ENCODE data around the gene TMPRSS4.

Gene TMPRSS4

DNA sequence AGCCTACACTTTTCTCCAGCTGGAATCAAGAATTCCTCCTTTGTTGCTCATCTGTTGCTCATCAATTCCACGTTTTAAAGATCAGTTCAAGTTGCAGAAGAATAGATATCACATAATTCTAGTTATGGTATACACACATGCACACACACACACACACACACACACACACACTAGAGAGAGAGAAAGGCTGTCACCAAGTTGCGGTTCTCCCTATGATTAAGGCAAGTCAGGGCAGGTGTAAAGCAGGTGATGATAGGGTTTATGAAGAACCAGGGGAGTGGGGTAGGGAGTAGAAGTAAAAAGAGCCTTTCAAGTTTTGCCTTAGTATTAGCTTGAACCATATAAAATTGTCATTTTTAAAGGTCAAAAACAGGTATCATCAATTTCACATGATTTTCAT lies 31.7 kb upstream of the TMPRSS4 start:
- no peak for DNase-seq (ENCODE audit: low read depth in 2 of 2)
- TF ChIP-seq, protein P1, sequence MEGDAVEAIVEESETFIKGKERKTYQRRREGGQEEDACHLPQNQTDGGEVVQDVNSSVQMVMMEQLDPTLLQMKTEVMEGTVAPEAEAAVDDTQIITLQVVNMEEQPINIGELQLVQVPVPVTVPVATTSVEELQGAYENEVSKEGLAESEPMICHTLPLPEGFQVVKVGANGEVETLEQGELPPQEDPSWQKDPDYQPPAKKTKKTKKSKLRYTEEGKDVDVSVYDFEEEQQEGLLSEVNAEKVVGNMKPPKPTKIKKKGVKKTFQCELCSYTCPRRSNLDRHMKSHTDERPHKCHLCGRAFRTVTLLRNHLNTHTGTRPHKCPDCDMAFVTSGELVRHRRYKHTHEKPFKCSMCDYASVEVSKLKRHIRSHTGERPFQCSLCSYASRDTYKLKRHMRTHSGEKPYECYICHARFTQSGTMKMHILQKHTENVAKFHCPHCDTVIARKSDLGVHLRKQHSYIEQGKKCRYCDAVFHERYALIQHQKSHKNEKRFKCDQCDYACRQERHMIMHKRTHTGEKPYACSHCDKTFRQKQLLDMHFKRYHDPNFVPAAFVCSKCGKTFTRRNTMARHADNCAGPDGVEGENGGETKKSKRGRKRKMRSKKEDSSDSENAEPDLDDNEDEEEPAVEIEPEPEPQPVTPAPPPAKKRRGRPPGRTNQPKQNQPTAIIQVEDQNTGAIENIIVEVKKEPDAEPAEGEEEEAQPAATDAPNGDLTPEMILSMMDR (IDR thresholded peaks at IDR 0.05; ENCODE audit: low read depth, low read length) = no peak
- H3K4me3 ChIP-seq (replicated peaks in 1 of 2; ENCODE audit: low read depth in 2 of 2, low read length in 2 of 2) = no peak overlapping the region

DNA sequence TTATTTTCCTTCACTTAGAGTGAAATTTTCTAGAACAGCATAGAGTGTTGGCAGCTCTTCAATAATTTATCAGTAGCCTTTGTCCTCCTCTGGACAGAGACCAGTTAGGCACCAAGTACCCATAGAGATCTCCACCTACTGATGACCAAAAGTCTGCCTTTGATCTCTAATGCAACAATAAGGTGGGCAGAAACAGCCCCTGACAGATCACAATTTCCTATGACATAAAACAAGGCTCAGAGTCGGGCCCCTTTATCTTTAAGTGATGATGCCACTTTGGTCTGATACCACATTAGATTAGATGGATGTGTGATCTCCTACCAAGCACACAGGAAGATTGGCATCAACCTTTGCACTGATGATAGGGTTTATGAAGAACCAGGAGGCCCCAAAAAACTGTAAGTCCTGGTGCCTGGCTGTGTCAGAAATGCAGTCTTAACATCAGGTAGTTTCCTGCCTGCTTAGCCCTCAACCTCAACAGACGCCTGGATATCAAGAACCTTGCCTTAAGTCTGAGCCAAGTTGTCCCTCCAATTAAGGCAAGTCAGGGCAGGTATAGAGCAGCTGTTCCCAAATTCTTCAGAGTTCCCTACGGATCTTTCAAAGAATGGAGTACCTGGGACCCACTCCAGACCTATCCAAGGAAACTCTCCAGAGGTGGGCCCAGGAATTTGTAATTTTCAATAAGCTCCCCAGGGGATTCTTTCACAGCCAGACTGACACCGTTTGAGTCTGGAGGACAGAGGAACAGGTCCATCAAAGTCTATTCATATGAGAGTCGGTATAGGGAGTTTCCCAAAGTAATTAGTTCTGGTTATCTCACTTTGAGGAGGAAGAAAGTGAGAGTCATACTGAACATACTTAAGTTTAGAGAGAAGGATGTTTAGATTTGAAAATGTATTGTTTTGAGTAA lies 30.6 kb upstream of the TMPRSS4 start:
- DNase-seq (ENCODE audit: low read depth in 2 of 2) = no peak
- TF ChIP-seq, protein P1 (IDR thresholded peaks at IDR 0.05; ENCODE audit: low read depth, low read length) = no peak
- H3K4me3 ChIP-seq (replicated peaks in 1 of 2; ENCODE audit: low read depth in 2 of 2, low read length in 2 of 2) = no peak overlapping the region

DNA sequence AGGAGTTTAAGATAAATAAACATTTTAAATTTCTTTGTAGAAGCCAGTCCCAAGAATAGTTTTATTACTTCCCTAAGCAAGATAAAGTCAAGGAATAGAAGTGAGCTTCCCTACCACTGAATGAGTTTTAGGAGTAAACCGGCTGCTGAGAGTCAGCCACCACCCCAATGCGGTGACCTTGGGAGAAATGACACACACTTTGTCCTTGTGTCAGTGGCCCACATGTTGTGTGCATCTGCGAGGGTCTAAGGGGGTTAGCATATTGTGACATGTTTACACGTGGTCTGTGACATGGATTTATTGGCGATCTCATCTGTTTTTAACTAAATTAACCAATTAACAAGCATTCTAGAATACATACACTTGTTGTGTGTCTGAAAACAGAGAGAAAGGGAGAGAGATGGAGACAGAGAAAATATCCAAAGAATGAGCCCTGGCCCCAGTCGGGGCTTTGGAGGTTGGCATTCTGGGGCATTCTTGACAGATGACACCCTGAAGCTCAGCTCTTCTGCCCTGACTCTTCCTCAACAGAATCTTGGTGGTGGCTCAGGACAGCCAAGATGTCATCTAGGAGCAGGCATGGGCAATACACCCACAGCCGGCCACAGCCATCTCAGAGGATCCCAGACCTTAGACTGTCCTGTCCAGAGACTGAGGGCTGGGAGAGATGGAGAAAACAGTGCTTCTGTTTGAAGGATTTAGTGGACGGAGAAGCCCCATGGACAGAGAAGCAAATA lies 29.7 kb upstream of the TMPRSS4 start:
- no peak for DNase-seq (ENCODE audit: low read depth in 2 of 2)
- no peak overlapping the region for H3K4me3 ChIP-seq (replicated peaks in 1 of 2; ENCODE audit: low read depth in 2 of 2, low read length in 2 of 2)
- TF ChIP-seq, protein P1 (IDR thresholded peaks at IDR 0.05; ENCODE audit: low read depth, low read length) = no peak

DNA sequence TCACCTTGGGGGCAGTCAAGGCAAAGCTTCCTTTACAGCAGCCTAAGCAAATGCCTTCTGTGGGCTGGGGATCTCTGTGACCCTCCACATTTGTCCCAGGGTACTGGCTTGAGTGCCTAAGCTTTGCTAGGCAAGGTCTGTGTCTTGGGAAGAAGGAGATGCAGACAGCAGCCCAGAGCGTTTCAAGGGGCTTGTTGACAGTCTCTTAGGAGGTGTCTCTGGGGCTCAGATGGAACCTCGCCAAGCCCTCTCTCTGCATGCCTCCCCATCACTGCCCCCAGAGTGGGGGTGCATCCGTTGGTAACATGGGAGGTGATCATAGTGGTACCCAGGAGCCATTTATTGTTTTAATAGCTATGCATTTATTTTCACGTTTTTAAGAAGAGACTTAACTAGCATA lies 29.1 kb upstream of the TMPRSS4 start:
- TF ChIP-seq, protein P1 (IDR thresholded peaks at IDR 0.05; ENCODE audit: low read depth, low read length) = no peak
- H3K4me3 ChIP-seq (replicated peaks in 1 of 2; ENCODE audit: low read depth in 2 of 2, low read length in 2 of 2) = no peak overlapping the region
- no peak for DNase-seq (ENCODE audit: low read depth in 2 of 2)

DNA sequence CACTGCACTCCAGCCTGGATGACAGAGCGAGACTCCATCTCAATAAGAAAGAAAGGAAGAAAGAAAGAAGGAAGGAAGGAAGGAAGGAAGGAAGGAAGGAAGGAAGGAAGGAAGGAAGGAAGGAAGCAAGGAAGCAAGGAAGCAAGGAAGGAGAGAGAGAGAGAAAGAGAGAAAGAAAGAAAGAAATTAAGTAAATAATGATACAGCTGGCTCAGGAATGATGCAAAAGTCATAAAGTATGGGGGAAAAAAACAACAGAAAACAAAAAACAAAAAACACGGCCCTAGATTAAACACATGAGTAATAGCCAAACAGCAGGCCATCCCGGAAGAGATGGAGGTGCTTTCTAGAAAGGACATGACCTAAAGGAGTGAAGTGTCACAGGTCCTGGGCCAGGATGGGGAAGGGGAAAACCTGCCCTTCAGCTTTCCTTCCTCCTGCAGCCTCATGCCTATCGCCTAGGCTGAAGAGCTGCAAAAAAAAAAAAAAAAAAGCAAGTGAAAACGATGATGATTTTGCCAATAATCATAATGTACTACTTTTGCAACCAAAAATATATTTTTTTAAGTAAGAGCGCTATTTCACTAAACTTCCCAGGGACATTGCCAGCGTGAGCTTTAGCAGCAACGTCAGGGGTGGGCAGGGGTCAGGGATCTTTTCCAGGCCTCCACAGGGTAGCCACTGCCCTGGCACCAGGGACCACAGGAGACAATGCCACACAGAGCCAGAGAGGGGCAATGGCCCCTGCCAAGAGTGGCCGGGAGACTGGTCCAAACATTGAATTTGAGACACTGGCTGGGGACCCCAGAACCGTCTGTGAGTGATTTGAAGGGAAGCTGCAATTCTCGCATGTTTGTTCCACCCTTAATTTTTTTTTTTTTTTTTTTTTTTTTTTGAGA lies 28.2 kb upstream of the TMPRSS4 start:
- no peak overlapping the region for H3K4me3 ChIP-seq (replicated peaks in 1 of 2; ENCODE audit: low read depth in 2 of 2, low read length in 2 of 2)
- TF ChIP-seq, protein P1 (IDR thresholded peaks at IDR 0.05; ENCODE audit: low read depth, low read length) = no peak
- no peak for DNase-seq (ENCODE audit: low read depth in 2 of 2)

DNA sequence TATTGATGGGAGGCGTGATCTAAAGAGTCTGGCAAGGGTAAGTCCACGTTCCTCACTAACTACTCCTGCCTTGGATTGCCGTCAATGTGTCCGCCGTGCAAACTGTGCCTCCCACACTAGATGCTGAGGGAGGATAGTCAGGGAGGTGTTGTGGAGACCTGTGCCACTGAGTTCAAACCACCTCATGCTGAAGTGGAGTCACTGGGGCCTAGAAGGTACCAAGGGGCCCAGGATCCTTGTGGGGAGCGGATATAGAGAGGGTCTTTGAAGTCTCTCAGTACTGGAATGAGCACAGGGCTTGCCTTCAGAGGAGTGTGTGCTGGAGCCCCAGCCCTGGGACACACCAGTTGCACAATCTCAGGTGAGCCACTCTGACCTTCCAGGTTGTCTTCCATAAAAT lies 27.1 kb upstream of the TMPRSS4 start:
- no peak overlapping the region for H3K4me3 ChIP-seq (replicated peaks in 1 of 2; ENCODE audit: low read depth in 2 of 2, low read length in 2 of 2)
- TF ChIP-seq, protein P1 (IDR thresholded peaks at IDR 0.05; ENCODE audit: low read depth, low read length) = no peak
- DNase-seq (ENCODE audit: low read depth in 2 of 2) = no peak
